Mesenchymal stem cell (in vitro differentiated cells and primary cell): ENCODE results near the gene MACO1.
"Not testable (repeated sequence)": the region's sequence is repeated elsewhere in the genome, so short reads cannot be mapped to it uniquely, and the experiment has no call there.

Experiments used
- DNase-seq: peaks from one replicate; pipeline ENCODE4 v3.0.0-alpha.2; 2013
- H2AFZ ChIP-seq: one replicate; pipeline ENCODE4 v1.6.1; 2013; ENCODE audit warnings: low read depth, mild to moderate bottlenecking, control low read depth, inconsistent platforms, low read length, moderate library complexity
- H2AK5ac ChIP-seq: 2 replicates; pipeline ENCODE4 v1.6.1; 2013; ENCODE audit warnings: low read length, moderate library complexity, mild to moderate bottlenecking, inconsistent platforms; ENCODE audit not compliant: severe bottlenecking
- H2BK120ac ChIP-seq: one replicate; pipeline ENCODE4 v1.6.1; 2013; ENCODE audit warnings: low read depth, mild to moderate bottlenecking, inconsistent platforms, low read length, moderate library complexity
- H2BK12ac ChIP-seq, 2 experiments: one replicate each; pipeline ENCODE4 v1.6.1; 2013; ENCODE audit warnings: inconsistent platforms in 2 of 2, low read length in 2 of 2, mild to moderate bottlenecking in 2 of 2, moderate library complexity in 2 of 2, control low read depth in 1 of 2
- H2BK15ac ChIP-seq: one replicate; pipeline ENCODE4 v1.6.1; 2013; ENCODE audit warnings: mild to moderate bottlenecking, low read depth, inconsistent platforms; ENCODE audit not compliant: poor library complexity, severe bottlenecking
- H2BK5ac ChIP-seq: 2 replicates; pipeline ENCODE4 v1.6.1; 2013; ENCODE audit warnings: low read depth, mild to moderate bottlenecking, low read length, control low read depth, inconsistent platforms; ENCODE audit not compliant: poor library complexity, severe bottlenecking
- H3K14ac ChIP-seq, 2 experiments: one replicate each; pipeline ENCODE4 v1.6.1; 2013; ENCODE audit warnings: inconsistent platforms in 2 of 2, low read length in 2 of 2, control low read depth in 1 of 2, mild to moderate bottlenecking in 1 of 2, moderate library complexity in 1 of 2
- H3K18ac ChIP-seq, 2 experiments: one replicate each; pipeline ENCODE4 v1.6.1; 2013; ENCODE audit warnings: inconsistent platforms in 2 of 2, low read length in 2 of 2, control low read depth in 1 of 2, low read depth in 1 of 2, mild to moderate bottlenecking in 1 of 2
- H3K23ac ChIP-seq, 2 experiments: one replicate each; pipeline ENCODE4 v1.6.1; 2013; ENCODE audit warnings: inconsistent platforms in 2 of 2, low read length in 2 of 2, mild to moderate bottlenecking in 2 of 2, moderate library complexity in 2 of 2, control low read depth in 1 of 2
- H3K27ac ChIP-seq: 2 replicates; pipeline ENCODE4 v1.5.1; 2013; ENCODE audit warnings: mild to moderate bottlenecking, moderate library complexity, low read length, control low read depth, inconsistent platforms; ENCODE audit not compliant: poor library complexity, severe bottlenecking
- H3K27me3 ChIP-seq, 2 experiments: 2 replicates each; pipeline versions ENCODE4 v1.6.1 to v1.7.0; 2013; ENCODE audit warnings: low read length in 2 of 2, mild to moderate bottlenecking in 2 of 2, moderate library complexity in 2 of 2, control low read depth in 1 of 2, inconsistent platforms in 1 of 2; ENCODE audit not compliant: control insufficient read depth in 1 of 2, insufficient read depth in 1 of 2
- H3K36me3 ChIP-seq, 2 experiments: 2 replicates each; pipeline versions ENCODE4 v1.6.1 to v1.7.0; 2013; ENCODE audit warnings: low read length in 2 of 2, control low read depth in 1 of 2, inconsistent platforms in 1 of 2, low read depth in 1 of 2, mild to moderate bottlenecking in 1 of 2; ENCODE audit not compliant: insufficient read depth in 2 of 2, control insufficient read depth in 1 of 2
- H3K4ac ChIP-seq, 2 experiments: one replicate each; pipeline ENCODE4 v1.6.1; 2013; ENCODE audit warnings: inconsistent platforms in 2 of 2, low read length in 2 of 2, mild to moderate bottlenecking in 2 of 2, moderate library complexity in 2 of 2, control low read depth in 1 of 2, low read depth in 1 of 2
- H3K4me1 ChIP-seq: 2 replicates; pipeline ENCODE4 v1.6.1; 2013; ENCODE audit warnings: low read depth, low read length, control low read depth; ENCODE audit not compliant: control insufficient read depth, insufficient read depth
- H3K4me2 ChIP-seq: 2 replicates; pipeline ENCODE4 v1.6.1; 2013; ENCODE audit warnings: low read length, mild to moderate bottlenecking, inconsistent platforms; ENCODE audit not compliant: poor library complexity, severe bottlenecking
- H3K4me3 ChIP-seq, 2 experiments: 2 replicates each; pipeline versions ENCODE4 v1.5.1 to v1.7.0; 2013; ENCODE audit warnings: low read length in 2 of 2, mild to moderate bottlenecking in 2 of 2, control low read depth in 1 of 2, low read depth in 1 of 2; ENCODE audit not compliant: insufficient read depth in 1 of 2
- H3K79me1 ChIP-seq: replicated peaks from 2 replicates; pipeline ENCODE4 v1.6.1; 2013; ENCODE audit warnings: mild to moderate bottlenecking, control low read depth, low read length, inconsistent platforms; ENCODE audit not compliant: poor library complexity, severe bottlenecking
- H3K9ac ChIP-seq: 2 replicates; pipeline ENCODE4 v1.7.0; 2013; ENCODE audit warnings: mild to moderate bottlenecking, low read length, moderate library complexity
- H3K9me3 ChIP-seq: 2 replicates; pipeline ENCODE4 v1.7.0; 2013; ENCODE audit warnings: mild to moderate bottlenecking, low read length; ENCODE audit not compliant: control insufficient read depth
- H4K8ac ChIP-seq: one replicate; pipeline ENCODE4 v1.6.1; 2013; ENCODE audit warnings: inconsistent platforms, mild to moderate bottlenecking, low read length, moderate library complexity
- H4K91ac ChIP-seq: one replicate; pipeline ENCODE4 v1.6.1; 2013; ENCODE audit warnings: mild to moderate bottlenecking, low read length, inconsistent platforms
- WGBS: methylation state at CpG from one replicate; pipeline ENCODE4 v1.1.7; 2013; ENCODE audit warnings: mixed read lengths; 5-methylcytosine and 5-hydroxymethylcytosine counted together

MACO1 gene

DNA sequence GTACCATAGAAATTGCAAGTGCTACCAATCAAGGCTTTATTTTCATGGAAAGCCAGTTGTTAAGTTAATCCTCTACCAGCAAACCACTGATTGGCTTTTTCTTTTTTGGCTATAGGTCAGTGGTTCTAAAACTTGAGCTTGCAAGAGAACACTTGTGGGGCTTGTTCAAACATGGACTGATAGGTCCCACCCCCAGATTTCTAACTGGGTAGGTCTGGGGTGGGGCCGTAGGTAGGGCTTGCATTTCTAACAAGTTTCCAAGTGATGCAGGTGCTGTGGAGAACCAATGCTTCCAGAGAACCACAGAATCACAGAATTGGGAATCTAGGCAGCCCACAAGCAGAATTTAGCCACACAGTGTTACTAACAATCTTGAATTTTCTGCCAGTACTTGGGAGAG, 46.8 kb upstream of the MACO1 start:
- H4K91ac ChIP-seq, H3K4me2 ChIP-seq, H2BK12ac ChIP-seq, H3K79me1 ChIP-seq, DNase-seq, H4K8ac ChIP-seq, H2BK15ac ChIP-seq, H2AFZ ChIP-seq, H3K36me3 ChIP-seq, H3K27me3 ChIP-seq, H3K4me3 ChIP-seq, H3K4ac ChIP-seq, H3K27ac ChIP-seq, H3K14ac ChIP-seq, H3K23ac ChIP-seq, H3K9ac ChIP-seq, H2BK5ac ChIP-seq, H2AK5ac ChIP-seq, H2BK120ac ChIP-seq, H3K4me1 ChIP-seq, H3K9me3 ChIP-seq, H3K18ac ChIP-seq: not testable (repeated sequence)
- WGBS: no CpG with 5 or more reads among the region's 1 CpG

DNA sequence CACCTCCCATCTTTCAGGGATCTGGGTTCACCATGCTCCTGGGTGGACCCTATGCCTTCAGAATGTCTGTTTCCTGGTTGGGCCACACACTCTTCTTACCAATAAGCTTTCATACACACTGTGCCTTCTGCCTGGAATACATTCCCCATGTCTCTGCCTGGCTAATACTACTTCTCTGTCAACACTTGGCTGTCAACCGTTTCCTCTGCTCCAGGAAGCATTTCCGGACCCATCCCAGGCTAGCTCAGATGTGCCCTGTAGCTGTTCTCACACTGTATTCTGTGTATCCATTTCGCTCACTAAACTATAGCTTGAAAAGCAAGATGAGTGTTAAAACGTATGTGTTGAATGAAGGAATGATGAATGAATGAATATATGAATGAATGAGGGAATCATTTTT, 43.6 kb upstream of the MACO1 start:
- not testable (repeated sequence) for H2BK5ac ChIP-seq, H3K18ac ChIP-seq, H3K4ac ChIP-seq, H2AK5ac ChIP-seq, H3K4me2 ChIP-seq, H3K27me3 ChIP-seq, H3K36me3 ChIP-seq, H2AFZ ChIP-seq, H3K23ac ChIP-seq, DNase-seq, H4K8ac ChIP-seq, H3K9ac ChIP-seq, H3K79me1 ChIP-seq, H3K27ac ChIP-seq, H2BK120ac ChIP-seq, H3K4me3 ChIP-seq, H3K4me1 ChIP-seq, H3K14ac ChIP-seq, H3K9me3 ChIP-seq, H4K91ac ChIP-seq, H2BK15ac ChIP-seq, H2BK12ac ChIP-seq
- WGBS: 93% methylated on average over 2 of the region's 4 CpGs

DNA sequence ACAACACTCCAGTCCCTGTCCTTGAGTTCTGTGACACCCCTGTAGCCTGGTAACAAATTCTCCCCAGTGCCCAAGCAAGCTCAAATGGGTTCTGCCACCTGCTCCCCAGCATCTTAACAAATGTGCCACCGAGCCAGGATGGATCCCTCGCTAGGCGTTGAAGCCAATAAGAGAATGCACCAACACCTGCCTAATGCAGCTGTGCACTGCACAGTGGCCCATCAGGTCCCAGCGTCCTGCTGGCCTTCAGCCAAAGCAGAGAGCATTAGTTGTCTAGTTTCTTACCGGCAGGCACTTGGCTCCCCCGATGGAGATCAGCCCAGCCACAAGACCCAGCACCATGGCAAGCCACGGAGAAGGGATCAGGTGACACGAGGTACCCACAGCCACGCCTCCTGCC, 42.0 kb upstream of the MACO1 start:
- H2BK12ac ChIP-seq, H3K23ac ChIP-seq, H3K79me1 ChIP-seq, H3K27ac ChIP-seq, DNase-seq, H2AK5ac ChIP-seq, H3K9ac ChIP-seq, H2BK15ac ChIP-seq, H3K27me3 ChIP-seq, H3K4me2 ChIP-seq, H2AFZ ChIP-seq, H4K91ac ChIP-seq, H3K9me3 ChIP-seq, H3K4me1 ChIP-seq, H2BK120ac ChIP-seq, H3K4ac ChIP-seq, H4K8ac ChIP-seq, H3K4me3 ChIP-seq, H2BK5ac ChIP-seq, H3K18ac ChIP-seq, H3K14ac ChIP-seq, H3K36me3 ChIP-seq: not testable (repeated sequence)
- 93% methylated on average over 3 of the region's 9 CpGs for WGBS

DNA sequence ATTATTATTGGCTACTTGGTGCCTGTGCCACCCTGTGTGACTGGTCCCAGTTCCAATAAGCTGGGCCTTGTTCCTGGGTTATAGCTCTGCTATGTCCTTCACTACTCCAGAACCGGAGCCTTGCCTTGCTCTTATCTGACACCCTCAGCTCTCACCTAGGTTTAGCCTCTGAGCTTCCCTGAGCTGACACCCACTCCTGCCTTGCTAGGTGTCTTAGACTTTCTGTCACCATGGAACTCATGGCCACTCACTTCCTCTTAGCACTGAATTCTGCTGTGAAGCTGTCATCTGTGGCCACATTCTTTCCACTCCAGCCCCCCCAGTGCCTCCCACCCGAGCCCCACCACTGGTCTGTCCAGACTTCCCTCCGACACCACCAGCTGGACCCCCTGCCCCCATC, 41.0 kb upstream of the MACO1 start:
- H3K18ac ChIP-seq, H3K79me1 ChIP-seq, H2BK120ac ChIP-seq, H3K9me3 ChIP-seq, H4K8ac ChIP-seq, H2AK5ac ChIP-seq, H3K14ac ChIP-seq, H2AFZ ChIP-seq, H3K4ac ChIP-seq, H4K91ac ChIP-seq, H3K9ac ChIP-seq, H2BK12ac ChIP-seq, H3K4me3 ChIP-seq, H3K27ac ChIP-seq, H2BK15ac ChIP-seq, H3K4me2 ChIP-seq, H3K27me3 ChIP-seq, DNase-seq, H3K4me1 ChIP-seq, H3K36me3 ChIP-seq, H2BK5ac ChIP-seq, H3K23ac ChIP-seq: not testable (repeated sequence)
- WGBS: 77% methylated on average over 3 of the region's 3 CpGs
